Measurements from ENCODE around the gene MANSC1.
"Not testable (repeated sequence)": the region's sequence is repeated elsewhere in the genome, so short reads cannot be mapped to it uniquely, and the experiment has no call there.

Gene MANSC1

GRCh38 chr12:12365446-12365802, 15.4 kb upstream of the MANSC1 start:
- Histone ChIP-seq H3K9me3 (ENCODE audit: control insufficient read depth, low read length) (no peaks in the 10 kb centered on the region), H3K36me3 (ENCODE audit: control insufficient read depth, insufficient read depth, low read length) (no peaks in the 10 kb centered on the region), H3K27ac (ENCODE audit: insufficient read depth, low read depth, low read length, poor library complexity, severe bottlenecking) (no peak overlapping the region), H3K4me1 (ENCODE audit: control insufficient read depth, insufficient read depth, low read length) (no peaks in the 10 kb centered on the region), H3K27me3 (ENCODE audit: control insufficient read depth, insufficient read depth, low read length, poor library complexity, severe bottlenecking) (no peaks in the 10 kb centered on the region), H3K4me3 (ENCODE audit: insufficient read depth, low read depth, low read length) (no peak overlapping the region)
- WGBS, 2 experiments: 78 to 86% methylated on average over 3 of the region's 5 CpGs

GRCh38 chr12:12364787-12365445, 14.9 kb upstream of the MANSC1 start:
- Histone ChIP-seq H3K4me1 (ENCODE audit: control insufficient read depth, insufficient read depth, low read length) (no peaks in the 10 kb centered on the region), H3K9me3 (ENCODE audit: control insufficient read depth, low read length) (no peaks in the 10 kb centered on the region), H3K36me3 (ENCODE audit: control insufficient read depth, insufficient read depth, low read length) (no peaks in the 10 kb centered on the region), H3K27me3 (ENCODE audit: control insufficient read depth, insufficient read depth, low read length, poor library complexity, severe bottlenecking) (no peaks in the 10 kb centered on the region), H3K4me3 (ENCODE audit: insufficient read depth, low read depth, low read length) (no peak overlapping the region), H3K27ac (ENCODE audit: insufficient read depth, low read depth, low read length, poor library complexity, severe bottlenecking) (no peak overlapping the region)
- WGBS, 2 experiments: 92 to 94% methylated on average over 4 of the region's 4 CpGs

GRCh38 chr12:12358528-12358927, 8.5 kb upstream of the MANSC1 start:
- H3K27me3 ChIP-seq (ENCODE audit: control insufficient read depth, insufficient read depth, low read length, poor library complexity, severe bottlenecking): no peaks in the 10 kb centered on the region
- no peaks in the 10 kb centered on the region for H3K36me3 ChIP-seq (ENCODE audit: control insufficient read depth, insufficient read depth, low read length)
- H3K4me1 ChIP-seq (ENCODE audit: control insufficient read depth, insufficient read depth, low read length): peaks cover 6% of the 10 kb centered on the region
- H3K4me3 ChIP-seq (ENCODE audit: insufficient read depth, low read depth, low read length): no peak overlapping the region
- no peaks in the 10 kb centered on the region for H3K9me3 ChIP-seq (ENCODE audit: control insufficient read depth, low read length)
- H3K27ac ChIP-seq (ENCODE audit: insufficient read depth, low read depth, low read length, poor library complexity, severe bottlenecking): no peak overlapping the region
- WGBS, 2 experiments: 90 to 95% methylated on average over 2 to 3 of the region's 4 CpGs

- peak overlapping the region; percentile 64 for H3K27ac ChIP-seq (ENCODE audit: insufficient read depth, low read depth, low read length, poor library complexity, severe bottlenecking)
- no peaks in the 10 kb centered on the region for H3K36me3 ChIP-seq (ENCODE audit: control insufficient read depth, insufficient read depth, low read length)
- H3K4me3 ChIP-seq (ENCODE audit: insufficient read depth, low read depth, low read length): peak overlapping the region; percentile 72
- WGBS, 2 experiments: 48 to 53% methylated on average over 10 of the region's 10 CpGs
- peaks cover 6% of the 10 kb centered on the region for H3K4me1 ChIP-seq (ENCODE audit: control insufficient read depth, insufficient read depth, low read length)
- H3K27me3 ChIP-seq (ENCODE audit: control insufficient read depth, insufficient read depth, low read length, poor library complexity, severe bottlenecking): no peaks in the 10 kb centered on the region
- H3K9me3 ChIP-seq (ENCODE audit: control insufficient read depth, low read length): no peaks in the 10 kb centered on the region
Observed at GRCh38 chr12:12357719-12358461, 7.8 kb upstream of the MANSC1 start.

- peak within 1 kb of the TSS; percentile 64 for H3K27ac ChIP-seq (ENCODE audit: insufficient read depth, low read depth, low read length, poor library complexity, severe bottlenecking)
- H3K4me3 ChIP-seq (ENCODE audit: insufficient read depth, low read depth, low read length): peak within 1 kb of the TSS; percentile 72
- H3K9me3 ChIP-seq (ENCODE audit: control insufficient read depth, low read length): no peaks in the 10 kb centered on the region
- 0 to 1% methylated on average over 72 of the region's 72 CpGs for WGBS, 2 experiments
- H3K4me1 ChIP-seq (ENCODE audit: control insufficient read depth, insufficient read depth, low read length): peaks cover 6% of the 10 kb centered on the region
- no peaks in the 10 kb centered on the region for H3K27me3 ChIP-seq (ENCODE audit: control insufficient read depth, insufficient read depth, low read length, poor library complexity, severe bottlenecking)
- H3K36me3 ChIP-seq (ENCODE audit: control insufficient read depth, insufficient read depth, low read length): no peaks in the 10 kb centered on the region
Observed at GRCh38 chr12:12356896-12357718, 7.1 kb upstream of the MANSC1 start, which contains the start of gene BORCS5. Gene BORCS5, plus strand, starts transcription at chr12:12357078. Its CDS starts 374 bp downstream, at chr12:12357452.

GRCh38 chr12:12356467-12356895, 6.4 kb upstream of the MANSC1 start:
- 74 to 82% methylated on average over 5 of the region's 5 CpGs for WGBS, 2 experiments
- Histone ChIP-seq H3K4me1 (ENCODE audit: control insufficient read depth, insufficient read depth, low read length) (peaks cover 6% of the 10 kb centered on the region), H3K36me3 (ENCODE audit: control insufficient read depth, insufficient read depth, low read length) (no peaks in the 10 kb centered on the region), H3K27ac (ENCODE audit: insufficient read depth, low read depth, low read length, poor library complexity, severe bottlenecking) (no peak overlapping the region), H3K27me3 (ENCODE audit: control insufficient read depth, insufficient read depth, low read length, poor library complexity, severe bottlenecking) (no peaks in the 10 kb centered on the region), H3K4me3 (ENCODE audit: insufficient read depth, low read depth, low read length) (peak overlapping the region; percentile 72), H3K9me3 (ENCODE audit: control insufficient read depth, low read length) (no peaks in the 10 kb centered on the region)

- 79 to 83% methylated on average over 4 to 5 of the region's 5 CpGs for WGBS, 2 experiments
- Histone ChIP-seq H3K4me3 (ENCODE audit: insufficient read depth, low read depth, low read length) (no peak overlapping the region), H3K4me1 (ENCODE audit: control insufficient read depth, insufficient read depth, low read length) (peaks cover 6% of the 10 kb centered on the region), H3K27ac (ENCODE audit: insufficient read depth, low read depth, low read length, poor library complexity, severe bottlenecking) (no peak overlapping the region), H3K27me3 (ENCODE audit: control insufficient read depth, insufficient read depth, low read length, poor library complexity, severe bottlenecking) (peaks cover 17% of the 10 kb centered on the region), H3K36me3 (ENCODE audit: control insufficient read depth, insufficient read depth, low read length) (no peaks in the 10 kb centered on the region), H3K9me3 (ENCODE audit: control insufficient read depth, low read length) (no peaks in the 10 kb centered on the region)
Observed at GRCh38 chr12:12353807-12354206, 3.8 kb upstream of the MANSC1 start.

- 88 to 100% methylated on average over 1 of the region's 1 CpG for WGBS, 2 experiments
Observed at GRCh38 chr12:12353276-12353675, 3.2 kb upstream of the MANSC1 start.

GRCh38 chr12:12351468-12352185, 1.6 kb upstream of the MANSC1 start:
- H3K9me3 ChIP-seq (ENCODE audit: control insufficient read depth, low read length); H3K4me3 ChIP-seq (ENCODE audit: insufficient read depth, low read depth, low read length); H3K4me1 ChIP-seq (ENCODE audit: control insufficient read depth, insufficient read depth, low read length); H3K36me3 ChIP-seq (ENCODE audit: control insufficient read depth, insufficient read depth, low read length); H3K27ac ChIP-seq (ENCODE audit: insufficient read depth, low read depth, low read length, poor library complexity, severe bottlenecking): not testable (repeated sequence)
- H3K27me3 ChIP-seq (ENCODE audit: control insufficient read depth, insufficient read depth, low read length, poor library complexity, severe bottlenecking): peaks cover 18% of the 10 kb centered on the region
- WGBS, 2 experiments: 85 to 91% methylated on average over 19 of the region's 19 CpGs

More at GRCh38 chr12:12353276-12353675, 3.2 kb upstream of the MANSC1 start:
- H3K4me3 ChIP-seq (ENCODE audit: insufficient read depth, low read depth, low read length): no peak overlapping the region
- H3K27ac ChIP-seq (ENCODE audit: insufficient read depth, low read depth, low read length, poor library complexity, severe bottlenecking): no peak overlapping the region
- no peaks in the 10 kb centered on the region for H3K9me3 ChIP-seq (ENCODE audit: control insufficient read depth, low read length)
- H3K4me1 ChIP-seq (ENCODE audit: control insufficient read depth, insufficient read depth, low read length): peaks cover 6% of the 10 kb centered on the region
- H3K36me3 ChIP-seq (ENCODE audit: control insufficient read depth, insufficient read depth, low read length): no peaks in the 10 kb centered on the region
- peaks cover 18% of the 10 kb centered on the region for H3K27me3 ChIP-seq (ENCODE audit: control insufficient read depth, insufficient read depth, low read length, poor library complexity, severe bottlenecking)

Data from ectodermal cell (in vitro differentiated cells).